Cardiac muscle cell (in vitro differentiated cells and primary cell): Measurements from ENCODE around the gene CTNNBL1. TPM values are rescaled to one million over a fixed set of nuclear protein-coding genes. Genes with fewer than 3 reads are reported as not detected.

Source experiments
- DNase-seq, 2 donors: peaks; one replicate each; pipeline versions ENCODE4 v3.0.0 to v3.0.0-alpha.2; 2010 to 2017; ENCODE audit warnings: low read depth in 1 of 2, low spot score in 1 of 2
- H3K27ac ChIP-seq: fragments of 200-600 bp; sonication (generic); 2 replicates; pipeline ENCODE4 v1.5.1; 2016
- H3K27me3 ChIP-seq: fragments of 200-600 bp; sonication (generic); 2 replicates; pipeline ENCODE4 v1.6.0; 2016; ENCODE audit warnings: control low read depth
- H3K36me3 ChIP-seq: fragments of 200-600 bp; sonication (generic); 2 replicates; pipeline ENCODE4 v1.5.1; 2016; ENCODE audit warnings: control low read depth
- H3K4me1 ChIP-seq: fragments of 200-600 bp; sonication (generic); 2 replicates; pipeline ENCODE4 v1.8.1; 2017; ENCODE audit warnings: low read depth, mild to moderate bottlenecking, mixed run types
- H3K4me3 ChIP-seq: fragments of 200-600 bp; sonication (generic); 2 replicates; pipeline ENCODE4 v1.5.1; 2016; ENCODE audit warnings: mild to moderate bottlenecking
- H3K9me3 ChIP-seq: fragments of 200-600 bp; sonication (generic); 2 replicates; pipeline ENCODE4 v1.5.1; 2017; ENCODE audit warnings: low read depth, mild to moderate bottlenecking, control low read depth
- polyA plus RNA-seq: library from polyadenylated mRNA; unstranded; fragments of >200 nt; fragmentation: Nextera tagmentation; extraction: Ambion mirVana; gene quantifications from 2 replicates; pipeline ENCODE4 v1.2.1, GENCODE V29; 2016
- total RNA-seq: library from RNA; depleted of rRNA; stranded (reverse); fragments of >200 nt; gene quantifications from 2 replicates; pipeline ENCODE4 v1.2.3, GENCODE V29; 2016
- TF ChIP-seq, protein P1 (sequence below): IDR thresholded peaks from 2 replicates; pipeline ENCODE4 v1.5.1; 2012; ENCODE audit warnings: low read depth, mild to moderate bottlenecking, low read length

The CTNNBL1 gene
- total and polyA plus RNA-seq, 2 experiments from 2014 or later, result 37.0 to 68.6 TPM

GRCh38 chr20:37867289-37868195, 173.7 kb downstream of the CTNNBL1 start:
- DNase-seq, result peak in 1 of 2 donors; percentile 12
- no peaks in the 10 kb centered on the region for H3K27me3 ChIP-seq
- H3K9me3 ChIP-seq, result no peaks in the 10 kb centered on the region
- no peak overlapping the region for H3K27ac ChIP-seq
- peaks cover 13% of the 10 kb centered on the region for H3K4me1 ChIP-seq
- no peak overlapping the region for H3K4me3 ChIP-seq
- TF ChIP-seq, protein P1, sequence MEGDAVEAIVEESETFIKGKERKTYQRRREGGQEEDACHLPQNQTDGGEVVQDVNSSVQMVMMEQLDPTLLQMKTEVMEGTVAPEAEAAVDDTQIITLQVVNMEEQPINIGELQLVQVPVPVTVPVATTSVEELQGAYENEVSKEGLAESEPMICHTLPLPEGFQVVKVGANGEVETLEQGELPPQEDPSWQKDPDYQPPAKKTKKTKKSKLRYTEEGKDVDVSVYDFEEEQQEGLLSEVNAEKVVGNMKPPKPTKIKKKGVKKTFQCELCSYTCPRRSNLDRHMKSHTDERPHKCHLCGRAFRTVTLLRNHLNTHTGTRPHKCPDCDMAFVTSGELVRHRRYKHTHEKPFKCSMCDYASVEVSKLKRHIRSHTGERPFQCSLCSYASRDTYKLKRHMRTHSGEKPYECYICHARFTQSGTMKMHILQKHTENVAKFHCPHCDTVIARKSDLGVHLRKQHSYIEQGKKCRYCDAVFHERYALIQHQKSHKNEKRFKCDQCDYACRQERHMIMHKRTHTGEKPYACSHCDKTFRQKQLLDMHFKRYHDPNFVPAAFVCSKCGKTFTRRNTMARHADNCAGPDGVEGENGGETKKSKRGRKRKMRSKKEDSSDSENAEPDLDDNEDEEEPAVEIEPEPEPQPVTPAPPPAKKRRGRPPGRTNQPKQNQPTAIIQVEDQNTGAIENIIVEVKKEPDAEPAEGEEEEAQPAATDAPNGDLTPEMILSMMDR, result no peak
- H3K36me3 ChIP-seq, result no peaks in the 10 kb centered on the region

- Histone ChIP-seq H3K4me3 (no peak overlapping the region), H3K4me1 (peaks cover 13% of the 10 kb centered on the region), H3K27ac (no peak overlapping the region), H3K36me3 (no peaks in the 10 kb centered on the region), H3K27me3 (no peaks in the 10 kb centered on the region), H3K9me3 (no peaks in the 10 kb centered on the region)
- TF ChIP-seq, protein P1, result no peak
- no peak for DNase-seq
These were observed 175.1 kb downstream of the CTNNBL1 start for GRCh38 chr20:37868851-37869333.

- Histone ChIP-seq H3K4me3 (no peak overlapping the region), H3K9me3 (no peaks in the 10 kb centered on the region), H3K27ac (no peak overlapping the region), H3K36me3 (no peaks in the 10 kb centered on the region), H3K27me3 (no peaks in the 10 kb centered on the region), H3K4me1 (peaks cover 11% of the 10 kb centered on the region)
- TF ChIP-seq, protein P1, result no peak
- no peak for DNase-seq
These were observed 175.6 kb downstream of the CTNNBL1 start for GRCh38 chr20:37869334-37869861.

GRCh38 chr20:37870294-37870693, 176.5 kb downstream of the CTNNBL1 start:
- Histone ChIP-seq H3K36me3 (no peaks in the 10 kb centered on the region), H3K27me3 (no peaks in the 10 kb centered on the region), H3K27ac (no peak overlapping the region), H3K9me3 (no peaks in the 10 kb centered on the region), H3K4me3 (no peak overlapping the region), H3K4me1 (peaks cover 7% of the 10 kb centered on the region)
- DNase-seq, result no peak
- TF ChIP-seq, protein P1, result no peak

- Histone ChIP-seq H3K4me1 (no peaks in the 10 kb centered on the region), H3K4me3 (no peak overlapping the region), H3K36me3 (no peaks in the 10 kb centered on the region), H3K27ac (no peak overlapping the region), H3K27me3 (no peaks in the 10 kb centered on the region), H3K9me3 (no peaks in the 10 kb centered on the region)
- DNase-seq, result no peak
- TF ChIP-seq, protein P1, result no peak
These were observed 177.9 kb downstream of the CTNNBL1 start for GRCh38 chr20:37871751-37872150.
